CD4-positive, alpha-beta T cell treated with Interleukin-21 for 1 hour (primary cell): ENCODE measurements around the gene RBMS1.

Experiments
- DNase-seq: peaks from one replicate; pipeline ENCODE4 v3.0.0-alpha.2; 2020

Gene RBMS1

GRCh38 chr2:160269365-160269764, 224.2 kb downstream of the RBMS1 start:
- no peak for DNase-seq

- no peak for DNase-seq
Measured at GRCh38 chr2:160268151-160268781, 225.3 kb downstream of the RBMS1 start.

- no peak for DNase-seq
Measured at GRCh38 chr2:160267692-160268091, 225.9 kb downstream of the RBMS1 start.

GRCh38 chr2:160267022-160267421, 226.6 kb downstream of the RBMS1 start:
- no peak for DNase-seq

DNA sequence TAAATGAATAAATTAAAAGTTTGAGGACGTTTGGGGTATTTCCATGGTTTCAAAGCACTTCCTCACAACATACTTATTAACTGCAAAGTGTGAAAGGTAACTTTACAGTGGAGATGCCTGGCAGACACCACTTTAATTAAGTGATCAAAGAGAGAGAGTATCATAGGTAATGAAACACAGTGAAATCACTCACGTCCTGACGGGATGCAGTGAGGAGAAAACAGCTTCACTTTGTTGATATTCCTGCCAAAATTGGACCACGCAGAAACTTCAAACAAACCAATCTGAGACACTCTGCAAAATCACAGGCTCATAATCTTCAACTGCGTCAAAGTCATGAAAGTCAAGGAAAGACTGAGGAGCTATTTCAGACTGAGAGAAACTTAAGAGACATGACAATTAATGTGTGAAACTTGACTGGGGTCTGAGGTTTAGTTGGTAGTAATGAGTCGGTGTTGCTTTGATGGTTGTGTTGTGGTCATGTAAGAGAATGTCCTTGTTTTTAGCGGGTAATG, 227.5 kb downstream of the RBMS1 start:
- DNase-seq: peak; percentile 25

GRCh38 chr2:160264308-160264707, 229.3 kb downstream of the RBMS1 start:
- DNase-seq: no peak

GRCh38 chr2:160261732-160262131, 231.9 kb downstream of the RBMS1 start:
- DNase-seq: no peak

DNA sequence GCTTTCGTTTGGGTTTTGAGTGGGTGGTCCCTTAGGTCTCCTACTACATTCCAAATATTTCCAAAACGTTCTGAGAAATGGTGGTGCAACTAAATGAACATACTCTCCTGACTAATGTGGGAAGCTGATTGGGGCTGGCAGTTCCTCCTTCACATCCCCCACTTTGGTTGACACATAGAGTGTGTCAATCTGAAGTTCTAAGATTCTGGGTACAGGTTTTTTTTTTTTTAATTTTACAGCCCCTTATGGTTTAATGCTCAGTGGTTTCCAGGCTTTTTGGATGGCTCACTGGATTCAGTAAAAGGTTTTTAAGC, 235.2 kb downstream of the RBMS1 start:
- no peak for DNase-seq

GRCh38 chr2:160257743-160258491, 235.7 kb downstream of the RBMS1 start:
- DNase-seq: no peak

GRCh38 chr2:160257041-160257742, 236.4 kb downstream of the RBMS1 start:
- no peak for DNase-seq

DNA sequence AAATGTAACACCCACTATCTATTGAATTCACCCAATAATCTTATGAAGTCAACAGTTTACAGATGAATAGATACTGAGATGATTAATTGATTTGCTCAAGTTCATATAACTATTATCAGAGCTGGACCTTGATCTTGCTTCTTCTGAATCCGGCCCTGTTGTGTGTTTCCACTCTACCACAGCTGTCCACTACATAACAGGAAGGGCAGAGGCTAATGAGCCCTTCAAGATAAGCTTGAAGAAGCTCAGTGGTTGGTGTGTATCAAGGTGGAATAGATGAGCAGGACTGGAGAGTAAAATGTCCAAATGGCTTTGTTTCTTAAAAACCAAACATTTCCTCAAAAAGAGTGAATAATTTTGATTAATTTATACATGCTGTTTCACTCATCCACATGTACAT, 237.1 kb downstream of the RBMS1 start:
- DNase-seq: no peak

DNA sequence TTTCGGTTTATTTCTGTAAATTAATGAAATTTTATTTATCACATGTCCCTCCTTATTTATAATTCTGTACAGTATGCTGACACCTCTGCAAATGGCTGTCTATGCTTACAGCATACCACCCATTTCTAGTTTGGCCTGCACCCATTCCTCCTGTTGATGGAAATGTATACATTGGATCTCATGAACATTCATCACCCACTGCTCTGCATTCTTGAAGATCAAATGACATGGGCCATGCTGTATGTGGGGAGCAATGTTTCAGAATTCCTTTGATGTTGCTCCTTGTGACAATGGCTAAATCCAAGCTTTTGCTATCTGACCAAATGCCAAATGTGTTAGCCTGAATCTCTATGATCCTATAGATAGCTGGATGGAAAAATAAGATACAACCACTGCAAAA, 238.2 kb downstream of the RBMS1 start:
- no peak for DNase-seq

DNA sequence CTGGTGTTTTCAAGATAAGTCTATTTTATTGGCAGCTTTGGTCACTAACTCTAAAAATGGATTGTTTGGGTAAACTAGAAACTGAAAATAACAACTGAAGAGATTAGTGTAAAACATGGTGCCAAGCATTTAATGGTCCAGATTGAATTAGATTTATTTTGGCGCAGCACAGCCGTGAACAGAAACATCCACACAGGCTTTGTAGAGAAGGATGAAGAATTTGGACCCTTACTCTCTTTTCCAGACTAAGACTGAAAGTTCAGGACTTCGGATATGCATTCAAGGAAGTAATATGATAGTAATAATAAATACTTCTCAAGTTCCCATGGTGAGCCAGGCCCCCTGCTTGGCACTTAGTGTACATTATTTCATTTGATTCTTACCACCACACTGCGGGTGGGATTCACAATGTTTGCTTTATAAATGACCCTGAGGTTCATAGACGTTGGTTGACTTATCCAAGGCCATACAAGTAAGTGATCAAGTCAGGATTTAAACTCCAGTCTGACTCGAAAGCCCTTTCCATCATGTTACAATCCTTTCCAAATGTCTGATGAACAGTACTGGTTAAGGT, 239.3 kb downstream of the RBMS1 start:
- no peak for DNase-seq

DNA sequence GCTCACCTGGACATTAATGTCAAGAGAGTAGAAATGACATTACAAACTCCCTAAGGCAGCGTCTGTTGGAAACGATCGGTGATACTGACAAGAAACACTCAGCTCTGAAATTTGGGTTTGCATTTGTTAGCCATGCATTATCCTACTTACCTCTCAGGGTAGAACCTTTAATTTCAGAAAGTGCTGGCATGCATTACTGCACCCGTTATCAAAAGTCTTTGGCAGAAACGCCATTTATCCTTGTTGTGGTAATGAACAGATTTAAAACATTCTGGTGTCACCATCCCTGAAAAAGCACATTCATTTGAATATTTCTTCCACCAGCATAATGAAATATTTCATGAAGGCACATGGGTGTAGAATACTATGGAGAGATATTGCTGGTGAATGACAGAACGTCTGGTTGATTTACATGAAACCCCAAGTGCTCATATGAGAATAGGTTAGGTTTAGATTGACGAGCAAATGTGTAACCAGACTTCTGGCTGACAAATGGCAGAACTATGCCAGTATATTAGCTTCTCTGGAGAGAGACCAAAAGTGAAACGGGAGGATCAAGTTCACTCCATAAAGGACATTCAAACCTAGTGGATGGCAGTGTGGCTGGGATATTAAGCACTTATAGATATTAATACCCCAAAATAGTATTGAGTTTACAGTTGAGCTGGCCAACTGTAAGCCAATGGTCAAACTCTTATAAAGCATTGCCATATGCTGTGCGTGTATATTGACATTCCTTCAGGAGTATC, 240.0 kb downstream of the RBMS1 start:
- no peak for DNase-seq

GRCh38 chr2:160252900-160253299, 240.7 kb downstream of the RBMS1 start:
- no peak for DNase-seq

- peak; percentile 28 for DNase-seq
Measured at GRCh38 chr2:160252278-160252887, 241.2 kb downstream of the RBMS1 start.

DNA sequence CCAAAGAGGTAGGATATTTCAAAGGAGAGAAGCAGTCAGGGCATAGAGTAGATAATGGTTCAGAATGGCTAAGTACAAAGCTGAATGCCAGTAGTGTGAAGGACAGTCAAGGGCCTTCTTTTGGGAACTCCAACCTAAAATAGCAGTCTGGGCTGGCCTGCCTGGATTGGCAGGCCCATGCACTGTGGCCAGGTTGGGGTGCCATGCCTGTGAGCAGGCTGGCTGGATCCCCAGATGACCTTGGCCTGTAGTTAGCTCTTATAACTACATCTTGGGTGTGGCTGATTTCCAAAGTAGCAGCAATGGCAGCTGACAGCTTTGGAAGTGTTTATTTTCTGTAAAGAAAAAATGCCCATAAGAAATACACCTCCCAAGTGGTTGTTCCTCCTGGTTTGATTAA, 242.0 kb downstream of the RBMS1 start:
- DNase-seq: no peak

GRCh38 chr2:160249876-160250275, 243.7 kb downstream of the RBMS1 start:
- no peak for DNase-seq

DNA sequence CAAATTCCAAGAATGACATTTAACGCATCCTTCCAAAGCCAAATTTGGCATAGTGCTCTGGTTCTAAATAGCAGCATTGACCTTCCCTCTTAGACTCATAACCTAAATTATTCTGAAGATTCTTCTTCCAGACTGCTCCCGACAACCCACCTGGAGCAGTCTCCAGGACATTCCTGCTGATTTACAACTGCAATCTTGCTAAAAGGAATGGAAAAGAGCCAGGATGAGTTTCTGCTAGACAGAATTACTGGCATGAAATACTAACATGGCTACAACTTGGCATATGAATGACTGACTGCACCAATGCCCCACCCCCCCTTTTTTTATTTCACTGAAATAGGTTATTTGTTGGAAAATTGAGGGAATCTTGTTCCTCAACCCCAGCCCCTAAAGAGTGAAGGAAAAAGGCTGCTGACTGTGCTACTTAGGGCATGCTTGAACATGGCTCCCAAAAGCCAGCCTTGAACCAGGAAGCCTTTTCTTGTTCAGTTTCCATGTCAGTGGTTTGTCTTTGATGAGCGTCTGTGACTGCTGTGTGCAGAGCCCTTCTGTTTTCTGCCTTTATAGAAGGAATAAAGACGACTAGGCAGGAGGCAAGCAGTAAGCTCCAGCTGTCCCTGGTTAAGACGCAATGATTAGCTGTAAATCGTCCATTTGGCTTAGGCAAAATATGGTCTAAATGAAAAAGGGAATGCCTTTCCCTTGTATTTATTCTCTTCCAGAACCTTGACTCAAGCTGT, 246.1 kb downstream of the RBMS1 start:
- DNase-seq: no peak

DNA sequence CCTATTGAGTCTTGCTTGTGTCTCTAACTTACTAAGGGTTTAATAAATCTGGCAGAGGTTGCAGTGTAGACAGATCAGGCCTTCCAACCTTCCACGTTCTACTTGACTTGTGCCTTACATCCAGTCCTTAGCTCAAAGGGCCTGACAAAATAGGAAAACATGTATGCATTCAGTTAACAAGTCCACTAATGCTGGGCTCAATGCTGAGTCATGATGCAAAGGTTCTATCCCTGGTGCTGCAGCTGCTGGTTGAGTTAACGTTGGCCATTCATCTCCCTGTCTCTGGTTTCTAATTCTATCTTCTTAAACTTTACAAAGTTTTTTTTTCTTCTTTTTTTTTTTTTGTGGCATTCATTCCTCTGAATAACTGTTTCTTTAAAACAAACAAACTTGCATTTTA, 247.3 kb downstream of the RBMS1 start:
- no peak for DNase-seq

DNA sequence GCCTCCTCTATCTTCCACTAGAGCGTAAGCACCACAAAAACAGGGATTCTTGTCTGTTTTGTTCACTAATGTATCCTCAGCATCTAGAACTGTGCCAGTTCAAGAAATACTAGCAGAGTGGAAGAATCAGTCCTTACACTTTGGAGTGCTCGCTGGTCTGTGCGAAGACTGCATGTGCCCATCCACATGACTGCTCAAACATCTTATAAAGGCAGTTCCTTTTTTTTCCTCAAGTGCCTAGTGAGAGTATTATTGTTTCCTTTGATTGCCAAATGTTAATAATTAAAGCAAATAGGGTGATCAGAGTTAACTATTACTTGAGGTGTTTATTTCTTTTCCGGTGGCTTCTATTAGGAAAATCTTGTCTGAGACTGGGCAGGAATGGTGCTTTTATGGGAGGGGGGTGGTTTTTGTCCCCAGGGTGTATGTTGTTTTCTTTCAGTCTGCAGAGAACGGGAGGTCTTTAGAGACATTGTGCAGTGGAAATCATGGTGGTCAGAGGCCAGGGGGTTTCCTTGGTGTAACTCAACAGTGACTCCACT, 247.9 kb downstream of the RBMS1 start:
- no peak for DNase-seq
